ENCODE results near the gene ZFP57. TPM values are rescaled to one million over a fixed set of nuclear protein-coding genes. Genes with fewer than 3 reads are reported as not detected.

Gene ZFP57
- polyA plus RNA-seq, 2 donors: 0.06 to 1.3 TPM

DNA sequence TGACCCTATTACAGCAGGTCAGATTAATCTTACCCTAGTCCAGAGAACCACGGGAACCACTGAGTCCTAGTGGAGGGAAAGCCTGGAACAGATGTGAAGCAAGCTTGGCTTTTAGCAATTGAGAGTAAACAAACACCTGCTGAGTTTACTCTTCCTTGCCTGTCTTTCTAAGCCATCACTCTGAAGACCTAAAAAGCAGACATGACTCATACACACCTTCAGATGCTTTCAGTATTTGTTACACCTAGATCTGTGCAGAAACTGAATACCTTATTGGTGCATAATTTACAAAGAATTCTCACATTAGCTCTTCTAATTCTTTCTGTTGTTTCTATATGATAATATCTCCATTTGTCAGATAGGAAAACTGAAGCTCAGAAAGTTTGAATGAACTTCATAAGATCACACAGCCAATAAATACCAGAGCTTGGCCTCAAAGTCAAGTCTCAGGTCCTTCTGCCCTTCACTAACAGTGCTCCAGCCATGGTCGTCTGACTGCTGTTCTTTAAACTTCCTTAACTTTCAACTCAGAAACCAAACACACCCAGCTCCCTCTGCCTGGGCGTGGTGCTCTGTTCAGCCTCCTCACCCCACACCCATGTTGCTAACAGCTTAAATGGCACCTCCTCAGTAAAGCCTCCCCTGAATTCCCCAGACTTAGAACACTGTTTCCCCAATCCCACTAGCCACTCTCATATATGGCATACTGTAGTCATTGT is 39.4 kb downstream of the ZFP57 start:
- Histone ChIP-seq H3K4me3 (ENCODE audit: low read depth in 1 of 2, low read length in 2 of 2) (no peak overlapping the region), H3K27me3 (ENCODE audit: control insufficient read depth in 1 of 2, insufficient read depth in 2 of 2, low read length in 2 of 2) (no peaks in the 10 kb centered on the region), H3K27ac (ENCODE audit: low read depth in 2 of 2, low read length in 1 of 2) (peak overlapping the region in 1 of 2 donors; percentile 29), H3K4me1 (ENCODE audit: control insufficient read depth in 2 of 2, insufficient read depth in 2 of 2, low read length in 1 of 2) (no peaks in the 10 kb centered on the region), H3K9me3 (ENCODE audit: control insufficient read depth in 2 of 2, insufficient read depth in 1 of 2, low read depth in 1 of 2, low read length in 1 of 2) (no peaks in the 10 kb centered on the region), H3K36me3 (ENCODE audit: control insufficient read depth in 2 of 2, insufficient read depth in 2 of 2, low read length in 1 of 2) (no peaks in the 10 kb centered on the region)
- 26 to 31% methylated on average over 3 of the region's 3 CpGs for WGBS, 2 donors

DNA sequence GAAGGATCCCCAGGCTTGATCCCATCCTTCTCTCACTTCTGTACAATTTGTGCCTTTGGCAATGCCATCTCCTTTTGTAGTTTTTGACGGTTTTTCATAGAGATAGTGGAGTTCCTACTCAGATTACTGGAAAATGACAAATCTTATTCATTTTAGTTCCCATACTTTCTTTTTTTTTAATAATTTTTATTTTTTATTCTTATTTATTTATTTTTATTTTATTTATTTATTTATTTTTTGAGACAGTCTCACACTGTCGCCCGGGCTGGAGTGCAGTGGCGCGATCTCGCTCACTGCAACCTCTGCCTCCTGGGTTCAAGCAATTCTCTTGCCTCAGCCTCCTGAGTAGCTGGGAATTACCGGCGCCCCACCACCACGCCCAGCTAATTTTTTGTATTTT is 43.7 kb downstream of the ZFP57 start:
- no peaks in the 10 kb centered on the region for H3K4me1 ChIP-seq (ENCODE audit: control insufficient read depth in 2 of 2, insufficient read depth in 2 of 2, low read length in 1 of 2)
- no peaks in the 10 kb centered on the region for H3K27me3 ChIP-seq (ENCODE audit: control insufficient read depth in 1 of 2, insufficient read depth in 2 of 2, low read length in 2 of 2)
- no peak overlapping the region for H3K27ac ChIP-seq (ENCODE audit: low read depth in 2 of 2, low read length in 1 of 2)
- H3K9me3 ChIP-seq (ENCODE audit: control insufficient read depth in 2 of 2, insufficient read depth in 1 of 2, low read depth in 1 of 2, low read length in 1 of 2): no peaks in the 10 kb centered on the region
- WGBS, 2 donors: 90 to 91% methylated on average over 9 of the region's 9 CpGs
- no peaks in the 10 kb centered on the region for H3K36me3 ChIP-seq (ENCODE audit: control insufficient read depth in 2 of 2, insufficient read depth in 2 of 2, low read length in 1 of 2)
- H3K4me3 ChIP-seq (ENCODE audit: low read depth in 1 of 2, low read length in 2 of 2): no peak overlapping the region

DNA sequence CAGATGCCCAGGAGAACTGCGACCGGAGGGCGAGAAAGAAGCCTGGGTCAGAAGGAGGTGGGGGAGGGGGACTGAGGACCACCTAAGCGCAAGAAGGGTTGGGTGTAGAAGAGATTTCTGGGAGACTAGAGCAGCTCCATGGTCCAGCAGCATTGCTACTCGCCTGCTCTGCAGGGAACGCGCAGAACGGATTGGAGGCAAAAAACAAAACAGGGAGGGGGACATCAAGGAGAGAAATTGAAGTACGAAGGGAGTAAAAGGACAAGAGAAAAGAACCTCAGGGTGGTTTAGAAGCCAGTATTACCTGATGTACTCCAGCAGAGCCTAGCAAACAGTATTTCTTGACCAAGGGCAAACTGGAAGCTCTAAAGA is 47.4 kb downstream of the ZFP57 start:
- H3K27ac ChIP-seq (ENCODE audit: low read depth in 2 of 2, low read length in 1 of 2): peak overlapping the region; percentile 76 to 84
- H3K36me3 ChIP-seq (ENCODE audit: control insufficient read depth in 2 of 2, insufficient read depth in 2 of 2, low read length in 1 of 2): no peaks in the 10 kb centered on the region
- no peaks in the 10 kb centered on the region for H3K27me3 ChIP-seq (ENCODE audit: control insufficient read depth in 1 of 2, insufficient read depth in 2 of 2, low read length in 2 of 2)
- peak overlapping the region; percentile 63 to 67 for H3K4me3 ChIP-seq (ENCODE audit: low read depth in 1 of 2, low read length in 2 of 2)
- 13% methylated on average over 9 of the region's 9 CpGs for WGBS, 2 donors
- no peaks in the 10 kb centered on the region for H3K9me3 ChIP-seq (ENCODE audit: control insufficient read depth in 2 of 2, insufficient read depth in 1 of 2, low read depth in 1 of 2, low read length in 1 of 2)
- H3K4me1 ChIP-seq (ENCODE audit: control insufficient read depth in 2 of 2, insufficient read depth in 2 of 2, low read length in 1 of 2): peaks cover 5 to 8% of the 10 kb centered on the region in 2 donors

DNA sequence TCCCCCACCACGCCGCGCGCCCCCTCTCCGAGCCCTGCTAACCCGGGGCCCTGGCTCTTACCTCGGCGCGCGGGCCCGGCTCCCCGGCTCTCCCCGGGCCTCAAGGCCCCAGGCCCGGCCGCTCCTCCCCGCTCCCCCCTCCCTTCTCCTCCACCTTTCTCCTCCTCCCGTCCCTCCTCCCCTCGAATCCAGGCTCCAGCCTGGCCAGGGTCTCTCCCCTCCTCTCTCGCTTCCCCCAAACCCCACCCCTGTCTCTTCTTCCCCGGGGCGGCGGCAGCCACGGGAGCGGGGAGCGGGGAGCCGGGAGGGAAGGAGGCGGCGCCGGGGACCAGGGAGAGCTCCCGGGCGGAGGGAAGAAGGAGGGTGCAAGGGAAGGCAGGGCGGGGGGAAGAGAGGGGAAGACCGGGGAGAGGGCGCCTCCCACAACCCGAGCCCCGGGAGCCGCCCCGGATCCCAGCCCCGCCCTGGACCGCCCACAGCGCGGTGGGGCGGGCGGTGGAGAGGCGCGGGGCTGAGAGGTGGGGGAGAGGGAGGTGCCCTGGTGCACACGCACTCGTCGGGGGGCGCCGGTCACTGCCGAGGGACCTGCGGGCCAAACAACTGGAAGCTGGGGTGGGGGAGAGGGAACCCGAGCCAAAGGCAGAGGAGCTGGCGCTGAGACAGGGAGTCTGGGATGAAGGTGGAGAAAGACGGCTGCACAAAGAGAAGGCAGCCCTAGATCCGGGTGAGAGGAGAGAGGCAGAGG is 48.0 kb downstream of the ZFP57 start, which contains the start of gene GABBR1:
Gene GABBR1, minus strand, starts transcription at position 395 of the 745 bp plus-strand sequence. CDS start 798 bp downstream, outside the sequence.
- no peaks in the 10 kb centered on the region for H3K27me3 ChIP-seq (ENCODE audit: control insufficient read depth in 1 of 2, insufficient read depth in 2 of 2, low read length in 2 of 2)
- WGBS, 2 donors: 0 to 1% methylated on average over 35 to 57 of the region's 57 CpGs
- peak within 1 kb of the TSS; percentile 80 to 84 for H3K27ac ChIP-seq (ENCODE audit: low read depth in 2 of 2, low read length in 1 of 2)
- no peaks in the 10 kb centered on the region for H3K9me3 ChIP-seq (ENCODE audit: control insufficient read depth in 2 of 2, insufficient read depth in 1 of 2, low read depth in 1 of 2, low read length in 1 of 2)
- peak within 1 kb of the TSS; percentile 63 to 67 for H3K4me3 ChIP-seq (ENCODE audit: low read depth in 1 of 2, low read length in 2 of 2)
- peaks cover 5 to 12% of the 10 kb centered on the region in 2 donors for H3K4me1 ChIP-seq (ENCODE audit: control insufficient read depth in 2 of 2, insufficient read depth in 2 of 2, low read length in 1 of 2)
- no peaks in the 10 kb centered on the region for H3K36me3 ChIP-seq (ENCODE audit: control insufficient read depth in 2 of 2, insufficient read depth in 2 of 2, low read length in 1 of 2)

DNA sequence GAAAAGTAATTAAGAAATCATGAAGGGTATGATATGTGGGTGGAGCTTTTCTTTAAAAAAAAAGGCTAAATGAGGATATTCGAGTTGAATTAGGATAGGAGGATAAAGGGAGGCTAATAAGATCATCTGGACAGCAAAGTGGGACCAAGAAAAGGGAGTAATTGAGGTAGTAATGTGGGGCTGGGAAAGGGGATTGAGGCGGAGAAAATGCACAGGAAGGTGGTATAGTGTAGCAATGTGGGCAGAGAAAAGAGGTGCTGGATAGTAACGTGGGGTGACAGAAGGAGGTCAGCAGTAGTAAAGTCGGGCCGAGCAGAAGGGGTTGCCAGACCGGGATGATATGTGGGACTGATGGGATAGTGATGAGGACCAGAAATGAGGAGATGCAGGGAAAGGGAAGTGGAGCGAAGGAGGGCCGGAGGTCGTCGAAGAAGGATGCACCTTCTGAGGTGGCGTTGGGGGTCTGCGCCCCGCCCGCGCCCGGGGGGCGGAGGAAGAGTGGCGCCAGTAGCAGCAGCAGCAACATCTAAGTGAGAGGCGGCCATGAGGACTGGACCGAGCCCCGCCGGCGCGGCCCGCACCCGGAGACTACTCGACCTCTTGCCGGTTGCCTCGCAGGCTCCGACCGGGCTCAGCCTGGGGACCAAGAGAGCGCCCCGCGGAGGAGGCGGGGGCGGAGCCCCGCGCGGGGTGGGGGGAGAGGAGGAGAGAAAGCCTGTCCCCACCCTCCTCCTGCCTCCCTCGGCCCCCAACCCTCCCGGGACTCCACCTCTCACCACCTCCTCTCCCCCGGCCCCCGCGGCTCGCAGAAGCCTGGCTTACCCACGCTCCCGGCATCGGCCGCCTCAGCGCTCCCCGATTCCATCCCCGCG is 48.9 kb downstream of the ZFP57 start:
- H3K27ac ChIP-seq (ENCODE audit: low read depth in 2 of 2, low read length in 1 of 2): peak overlapping the region; percentile 37 to 80
- WGBS, 2 donors: 4 to 8% methylated on average over 21 to 49 of the region's 53 CpGs
- H3K4me3 ChIP-seq (ENCODE audit: low read depth in 1 of 2, low read length in 2 of 2): peak overlapping the region; percentile 63 to 67
- H3K9me3 ChIP-seq (ENCODE audit: control insufficient read depth in 2 of 2, insufficient read depth in 1 of 2, low read depth in 1 of 2, low read length in 1 of 2): no peaks in the 10 kb centered on the region
- H3K36me3 ChIP-seq (ENCODE audit: control insufficient read depth in 2 of 2, insufficient read depth in 2 of 2, low read length in 1 of 2): no peaks in the 10 kb centered on the region
- H3K4me1 ChIP-seq (ENCODE audit: control insufficient read depth in 2 of 2, insufficient read depth in 2 of 2, low read length in 1 of 2): peaks cover 5 to 12% of the 10 kb centered on the region in 2 donors
- H3K27me3 ChIP-seq (ENCODE audit: control insufficient read depth in 1 of 2, insufficient read depth in 2 of 2, low read length in 2 of 2): no peaks in the 10 kb centered on the region

DNA sequence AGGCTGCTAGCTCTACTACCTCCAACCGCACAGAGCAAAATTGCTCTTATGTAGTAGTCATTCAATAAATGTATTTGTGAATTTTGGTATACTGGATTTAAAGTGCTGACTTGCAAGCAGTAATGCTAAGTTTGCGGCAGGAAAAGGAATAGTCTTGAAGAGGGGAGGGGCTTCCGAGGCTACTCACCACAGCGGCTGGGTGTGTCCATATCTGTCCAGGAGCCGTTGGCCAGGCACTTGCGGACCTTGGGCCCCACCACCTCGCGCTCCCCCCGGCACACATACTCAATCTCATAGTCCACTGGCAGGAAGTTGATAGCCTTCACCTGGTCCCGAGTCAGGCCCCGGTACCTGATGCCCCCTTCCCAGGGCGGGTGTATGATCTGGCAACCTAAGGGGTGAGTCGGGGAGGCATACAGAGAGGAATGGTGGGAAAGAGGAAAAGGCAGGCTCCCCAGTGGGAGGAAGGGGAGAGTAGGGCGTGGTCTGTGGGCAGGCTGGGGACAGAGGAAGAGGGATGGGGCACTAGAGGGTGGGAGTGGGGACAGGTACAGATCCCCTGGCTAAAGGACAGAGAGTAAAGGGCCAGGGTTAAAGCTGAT is 49.6 kb downstream of the ZFP57 start:
- no peak overlapping the region for H3K27ac ChIP-seq (ENCODE audit: low read depth in 2 of 2, low read length in 1 of 2)
- 72 to 78% methylated on average over 14 of the region's 14 CpGs for WGBS, 2 donors

DNA sequence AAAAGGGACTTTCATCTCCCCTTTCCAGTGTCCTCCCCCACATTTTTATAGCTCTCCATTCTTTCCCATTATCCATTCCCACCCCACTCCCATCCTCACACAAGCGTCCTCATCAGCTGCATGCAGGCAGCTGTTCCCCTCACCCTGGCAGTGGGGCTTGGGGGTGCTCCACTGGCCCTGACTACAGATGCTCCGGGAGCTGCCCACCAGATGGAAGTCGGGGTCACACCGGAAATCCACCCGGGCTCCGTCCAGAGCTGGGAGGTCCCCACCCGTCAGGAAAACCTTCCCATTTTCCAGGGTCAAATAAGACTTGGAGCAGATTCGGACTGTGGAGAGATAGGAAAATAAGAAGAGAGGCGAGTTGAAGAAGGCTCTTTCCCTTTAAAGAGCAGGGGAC is 50.6 kb downstream of the ZFP57 start:
- Histone ChIP-seq H3K9me3 (ENCODE audit: control insufficient read depth in 2 of 2, insufficient read depth in 1 of 2, low read depth in 1 of 2, low read length in 1 of 2) (no peaks in the 10 kb centered on the region), H3K27me3 (ENCODE audit: control insufficient read depth in 1 of 2, insufficient read depth in 2 of 2, low read length in 2 of 2) (no peaks in the 10 kb centered on the region), H3K36me3 (ENCODE audit: control insufficient read depth in 2 of 2, insufficient read depth in 2 of 2, low read length in 1 of 2) (no peaks in the 10 kb centered on the region), H3K4me1 (ENCODE audit: control insufficient read depth in 2 of 2, insufficient read depth in 2 of 2, low read length in 1 of 2) (peaks cover 5 to 12% of the 10 kb centered on the region in 2 donors), H3K27ac (ENCODE audit: low read depth in 2 of 2, low read length in 1 of 2) (no peak overlapping the region), H3K4me3 (ENCODE audit: low read depth in 1 of 2, low read length in 2 of 2) (no peak overlapping the region)
- 79 to 82% methylated on average over 9 of the region's 9 CpGs for WGBS, 2 donors

More for the DNA sequence above, 49.6 kb downstream of the ZFP57 start:
- Histone ChIP-seq H3K36me3 (ENCODE audit: control insufficient read depth in 2 of 2, insufficient read depth in 2 of 2, low read length in 1 of 2) (no peaks in the 10 kb centered on the region), H3K4me3 (ENCODE audit: low read depth in 1 of 2, low read length in 2 of 2) (no peak overlapping the region), H3K27me3 (ENCODE audit: control insufficient read depth in 1 of 2, insufficient read depth in 2 of 2, low read length in 2 of 2) (no peaks in the 10 kb centered on the region), H3K9me3 (ENCODE audit: control insufficient read depth in 2 of 2, insufficient read depth in 1 of 2, low read depth in 1 of 2, low read length in 1 of 2) (no peaks in the 10 kb centered on the region), H3K4me1 (ENCODE audit: control insufficient read depth in 2 of 2, insufficient read depth in 2 of 2, low read length in 1 of 2) (peaks cover 5 to 12% of the 10 kb centered on the region in 2 donors)

DNA sequence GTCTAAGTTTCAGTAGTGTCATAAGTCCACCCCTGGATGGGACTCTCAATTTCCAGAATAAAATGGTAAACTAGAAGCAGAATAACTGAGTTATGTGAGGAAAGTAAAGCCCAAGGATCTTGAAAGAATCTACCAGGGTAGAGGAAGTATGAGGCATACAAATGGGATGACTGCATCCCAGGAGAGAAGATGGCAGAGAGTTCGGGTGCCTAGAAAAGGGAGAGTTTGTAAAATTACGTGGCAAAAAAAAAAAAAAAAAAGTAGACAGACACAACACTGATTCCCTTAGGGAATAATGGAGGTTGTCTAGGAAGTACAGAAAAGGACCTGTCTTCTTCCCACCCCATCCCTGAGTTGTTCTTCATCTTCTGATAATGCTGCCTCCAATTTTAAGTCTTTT is 51.4 kb downstream of the ZFP57 start:
- WGBS, 2 donors: 78 to 92% methylated on average over 2 of the region's 2 CpGs
- Histone ChIP-seq H3K27me3 (ENCODE audit: control insufficient read depth in 1 of 2, insufficient read depth in 2 of 2, low read length in 2 of 2) (no peaks in the 10 kb centered on the region), H3K9me3 (ENCODE audit: control insufficient read depth in 2 of 2, insufficient read depth in 1 of 2, low read depth in 1 of 2, low read length in 1 of 2) (no peaks in the 10 kb centered on the region), H3K27ac (ENCODE audit: low read depth in 2 of 2, low read length in 1 of 2) (no peak overlapping the region), H3K4me1 (ENCODE audit: control insufficient read depth in 2 of 2, insufficient read depth in 2 of 2, low read length in 1 of 2) (peaks cover 5 to 12% of the 10 kb centered on the region in 2 donors), H3K4me3 (ENCODE audit: low read depth in 1 of 2, low read length in 2 of 2) (no peak overlapping the region), H3K36me3 (ENCODE audit: control insufficient read depth in 2 of 2, insufficient read depth in 2 of 2, low read length in 1 of 2) (no peaks in the 10 kb centered on the region)
